GM21390 (cell line): ENCODE data around the gene SLC35F1.

Experiments used
- ATAC-seq: cut with Tn5 transposase; IDR thresholded peaks from one replicate; pipeline ENCODE4 v1.9.1; 2021; ENCODE audit not compliant: unreplicated experiment

SLC35F1 gene

GRCh38 chr6:118103381-118104146, 196.5 kb downstream of the SLC35F1 start:
- no peak for ATAC-seq

DNA sequence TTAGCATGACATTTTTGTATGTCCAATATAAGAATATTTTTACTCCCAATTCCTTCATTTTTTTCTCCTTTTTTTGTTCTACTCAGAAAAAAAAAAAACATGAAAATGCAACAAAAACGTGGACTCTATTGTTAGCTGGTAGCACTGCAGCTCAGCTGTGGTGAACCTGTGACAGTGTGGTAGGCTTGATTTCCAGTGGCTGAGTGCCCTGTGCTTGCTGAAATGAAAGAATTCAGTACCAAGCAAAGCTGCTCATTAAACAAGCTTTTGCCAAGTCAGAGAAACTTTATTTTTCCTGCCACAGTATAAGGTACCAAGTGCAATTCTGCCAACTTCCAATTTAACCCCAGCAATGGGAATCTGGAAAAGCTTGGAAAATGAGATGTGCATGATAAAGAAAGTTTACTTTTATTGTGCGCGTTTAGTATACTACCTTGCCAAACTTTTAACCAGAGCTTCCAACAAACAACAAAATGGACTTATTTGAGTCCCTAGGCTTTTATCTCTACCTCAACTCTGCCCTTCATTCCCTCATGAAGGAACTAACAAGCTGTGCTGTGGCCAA, 215.2 kb downstream of the SLC35F1 start:
- ATAC-seq = no peak

- peak; percentile 74 for ATAC-seq
These were observed 215.7 kb downstream of the SLC35F1 start for GRCh38 chr6:118122801-118123200.

- ATAC-seq = no peak
These were observed 216.5 kb downstream of the SLC35F1 start for GRCh38 chr6:118123503-118124037.

DNA sequence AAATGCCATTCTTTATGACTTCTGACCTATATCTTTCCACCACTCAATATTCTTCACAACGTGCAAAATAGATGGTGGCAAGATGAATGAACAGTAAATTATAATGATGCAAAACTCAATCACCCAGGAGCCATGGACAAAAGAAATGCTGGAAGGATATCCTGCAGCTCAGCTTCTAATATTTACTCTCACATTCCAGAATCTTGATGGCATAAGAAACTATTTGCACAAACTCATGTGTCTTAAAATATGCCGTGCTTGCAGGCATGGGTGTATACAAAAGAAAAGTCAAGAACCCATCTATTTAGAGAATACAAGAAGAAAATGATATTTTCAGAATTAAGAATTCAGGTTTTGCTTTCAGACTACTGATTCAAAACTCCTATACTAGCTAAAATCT, 217.8 kb downstream of the SLC35F1 start:
- no peak for ATAC-seq

GRCh38 chr6:118128755-118129154, 221.7 kb downstream of the SLC35F1 start:
- ATAC-seq = no peak

GRCh38 chr6:118134206-118134605, 227.1 kb downstream of the SLC35F1 start:
- ATAC-seq = no peak

DNA sequence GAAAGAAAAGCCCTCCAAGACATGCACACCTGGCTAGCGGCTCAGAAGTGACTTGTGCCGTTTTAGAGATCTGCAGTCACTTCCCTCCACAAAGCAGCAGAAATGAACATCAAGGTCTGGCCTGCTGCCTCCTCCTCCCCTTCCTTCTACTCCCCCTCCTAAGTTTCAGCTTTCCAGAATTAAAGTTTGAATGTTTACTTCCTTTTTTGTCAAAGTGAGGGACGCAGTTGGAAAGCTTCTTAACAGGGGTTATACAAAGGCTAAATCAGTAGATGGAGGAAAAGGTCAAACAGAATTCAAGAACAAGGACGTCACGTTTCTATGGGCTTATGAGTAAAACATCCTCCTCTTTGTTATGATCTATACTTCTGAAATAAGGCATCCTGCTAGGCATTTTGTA, 227.7 kb downstream of the SLC35F1 start:
- ATAC-seq = no peak

GRCh38 chr6:118135371-118135770, 228.3 kb downstream of the SLC35F1 start:
- ATAC-seq = no peak

GRCh38 chr6:118141211-118141610, 234.1 kb downstream of the SLC35F1 start:
- ATAC-seq = no peak

- ATAC-seq = no peak
These were observed 239.5 kb downstream of the SLC35F1 start for GRCh38 chr6:118146584-118146983.

- no peak for ATAC-seq
These were observed 240.4 kb downstream of the SLC35F1 start for GRCh38 chr6:118147511-118147910.

DNA sequence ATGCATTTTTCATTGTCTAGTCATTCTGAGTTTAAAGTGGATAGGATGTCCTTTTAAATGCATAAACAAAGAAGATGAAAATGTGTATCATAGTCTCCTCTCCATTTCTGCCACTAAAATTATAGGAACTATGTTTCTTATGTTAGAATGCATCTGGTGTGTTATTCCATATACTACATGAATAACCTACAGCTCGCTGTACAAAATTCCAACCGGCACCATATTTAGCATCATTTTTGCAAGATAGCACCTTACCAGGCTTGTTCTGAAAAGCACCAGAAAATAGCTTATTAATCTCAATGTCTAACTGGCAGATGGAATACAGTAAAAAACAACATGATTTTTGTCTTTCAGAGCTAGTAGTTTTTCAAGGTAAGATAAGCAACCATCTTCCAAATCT, 241.5 kb downstream of the SLC35F1 start:
- ATAC-seq = no peak

DNA sequence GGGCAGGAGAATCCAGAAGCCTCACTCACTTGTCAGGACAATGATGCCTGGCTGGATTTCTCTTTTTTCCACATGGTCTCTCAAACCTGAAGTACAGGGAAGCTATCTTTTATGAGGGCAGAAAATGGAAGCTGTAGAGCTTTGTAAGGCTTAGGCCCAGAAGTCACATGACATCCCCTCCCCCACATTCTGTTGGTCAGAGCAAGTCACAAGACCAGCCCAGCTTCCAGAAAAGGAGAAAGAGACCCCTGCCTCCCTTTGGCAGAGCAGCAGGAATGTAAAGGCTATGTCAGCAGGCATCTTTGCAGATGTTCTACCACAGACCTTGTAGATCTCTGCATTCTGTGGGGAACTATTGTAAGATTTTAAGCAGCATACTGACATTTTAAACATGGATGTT, 245.5 kb downstream of the SLC35F1 start:
- ATAC-seq = no peak

GRCh38 chr6:118161343-118161742, 254.3 kb downstream of the SLC35F1 start:
- no peak for ATAC-seq

DNA sequence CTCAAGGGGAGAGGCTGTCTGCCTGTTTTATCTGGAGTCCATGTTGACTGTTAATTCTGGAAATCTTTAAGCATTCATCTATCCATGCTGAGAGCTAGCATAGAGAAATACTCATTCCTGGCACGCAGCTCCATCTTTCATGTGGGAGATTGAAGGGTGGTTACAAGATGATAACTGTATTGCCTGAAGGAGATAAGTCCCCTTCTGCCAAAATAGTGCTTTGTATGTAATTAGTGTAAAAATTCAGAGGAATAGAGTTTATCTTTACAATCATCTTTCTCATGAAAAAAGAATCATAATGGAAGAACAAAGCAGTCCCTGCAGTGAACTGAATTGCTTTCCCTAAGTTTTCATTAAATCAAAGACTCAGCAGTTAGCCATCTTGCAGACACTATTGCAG, 256.5 kb downstream of the SLC35F1 start:
- no peak for ATAC-seq

GRCh38 chr6:118165500-118165899, 258.4 kb downstream of the SLC35F1 start:
- no peak for ATAC-seq

DNA sequence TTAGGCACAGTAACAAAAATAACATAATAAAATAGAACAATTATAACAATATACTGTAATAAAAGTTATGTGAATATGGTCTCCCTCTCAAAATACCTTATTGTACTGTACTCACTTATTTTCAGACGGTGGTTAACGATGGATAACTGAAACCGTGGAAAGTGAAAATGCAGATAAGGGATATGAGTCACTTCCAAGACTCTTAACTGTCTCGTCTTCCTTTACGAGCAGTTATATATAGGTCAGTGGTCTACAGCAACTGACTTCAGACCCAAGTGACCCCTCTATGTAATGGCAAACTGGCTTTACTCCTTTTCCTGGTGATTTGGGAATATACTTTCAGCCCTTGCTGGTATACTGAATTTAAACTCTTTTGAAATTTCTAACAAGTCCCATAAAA, 261.4 kb downstream of the SLC35F1 start:
- no peak for ATAC-seq

DNA sequence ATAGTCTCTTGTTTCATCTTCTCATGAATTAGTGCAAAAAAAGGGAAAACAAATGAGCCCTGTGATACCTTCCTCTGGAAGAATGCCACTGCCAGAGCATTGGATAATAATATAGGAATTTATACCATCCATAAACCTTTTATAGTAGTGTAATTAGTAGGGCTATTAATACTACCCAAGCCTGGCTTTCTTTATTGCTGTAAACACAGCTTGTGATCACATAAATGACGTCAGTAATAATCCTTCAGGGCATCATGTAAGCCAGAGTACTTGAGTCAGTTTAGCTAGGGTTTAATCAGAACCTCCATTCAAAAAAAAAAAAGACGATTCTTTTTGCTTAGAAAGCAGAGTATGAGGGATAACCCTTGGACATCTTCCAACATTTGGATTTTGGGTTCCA, 264.8 kb downstream of the SLC35F1 start:
- ATAC-seq = no peak

- ATAC-seq = no peak
These were observed 267.0 kb downstream of the SLC35F1 start for GRCh38 chr6:118174071-118174470.

DNA sequence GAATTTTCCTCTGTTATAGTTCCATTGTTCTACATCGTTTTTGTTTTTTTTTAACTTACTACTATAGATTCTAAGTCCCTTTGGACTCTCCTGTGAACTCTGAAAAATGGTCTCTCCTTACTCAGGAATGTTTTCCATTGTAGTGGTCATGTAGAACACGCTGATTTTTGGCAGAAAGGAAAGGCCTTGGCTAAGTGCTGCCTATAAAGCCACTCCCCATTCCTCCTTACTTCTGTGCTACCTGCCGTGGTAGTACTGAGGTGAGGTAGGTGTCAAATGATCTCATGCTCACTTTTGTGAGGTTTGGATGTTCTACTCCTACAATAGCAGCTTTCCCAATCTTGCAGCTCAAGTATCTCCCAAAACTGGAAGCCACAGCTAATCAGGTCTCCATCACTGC, 270.7 kb downstream of the SLC35F1 start:
- no peak for ATAC-seq

GRCh38 chr6:118179048-118179447, 272.0 kb downstream of the SLC35F1 start:
- no peak for ATAC-seq
